Ishikawa (cell line): ENCODE measurements around the gene RXRA.

Source experiments
- CEBPB ChIP-seq: IDR thresholded peaks from 2 replicates; pipeline ENCODE4 v1.6.1; 2012
- CREB1 ChIP-seq: IDR thresholded peaks from 2 replicates; pipeline ENCODE4 v1.6.1; 2012; ENCODE audit warnings: low read depth
- EP300 ChIP-seq: IDR thresholded peaks from 2 replicates; pipeline ENCODE4 v1.6.1; 2012; ENCODE audit warnings: borderline replicate concordance
- FOXM1 ChIP-seq: IDR thresholded peaks from 2 replicates; pipeline ENCODE4 v1.6.1; 2012; ENCODE audit warnings: low read depth, borderline replicate concordance
- NFIC ChIP-seq: IDR thresholded peaks from 2 replicates; pipeline ENCODE4 v1.6.1; 2012
- RAD21 ChIP-seq: IDR thresholded peaks from 2 replicates; pipeline ENCODE4 v1.6.1; 2012; ENCODE audit warnings: low read depth
- TAF1 ChIP-seq: IDR thresholded peaks from 2 replicates; pipeline ENCODE4 v1.6.1; 2012; ENCODE audit warnings: low read depth, mild to moderate bottlenecking
- TCF12 ChIP-seq: IDR thresholded peaks from 2 replicates; pipeline ENCODE4 v1.6.1; 2012; ENCODE audit warnings: low read depth
- TEAD4 ChIP-seq: IDR thresholded peaks from 2 replicates; pipeline ENCODE4 v1.6.1; 2012
- YY1 ChIP-seq: IDR thresholded peaks from 2 replicates; pipeline ENCODE4 v1.6.1; 2012; ENCODE audit warnings: low read depth
- ZBTB7A ChIP-seq: IDR thresholded peaks from 2 replicates; pipeline ENCODE4 v1.6.1; 2012; ENCODE audit warnings: low read depth
- TF ChIP-seq, protein P1 (sequence below): IDR thresholded peaks from 2 replicates; pipeline ENCODE4 v1.6.1; 2012
- TF ChIP-seq, protein P2 (sequence below): IDR thresholded peaks from 2 replicates; pipeline ENCODE4 v1.6.1; 2012; ENCODE audit warnings: low read depth, mild to moderate bottlenecking
- TF ChIP-seq, protein P3 (sequence below): IDR thresholded peaks from 2 replicates; pipeline ENCODE4 v1.6.1; 2012

DNA sequence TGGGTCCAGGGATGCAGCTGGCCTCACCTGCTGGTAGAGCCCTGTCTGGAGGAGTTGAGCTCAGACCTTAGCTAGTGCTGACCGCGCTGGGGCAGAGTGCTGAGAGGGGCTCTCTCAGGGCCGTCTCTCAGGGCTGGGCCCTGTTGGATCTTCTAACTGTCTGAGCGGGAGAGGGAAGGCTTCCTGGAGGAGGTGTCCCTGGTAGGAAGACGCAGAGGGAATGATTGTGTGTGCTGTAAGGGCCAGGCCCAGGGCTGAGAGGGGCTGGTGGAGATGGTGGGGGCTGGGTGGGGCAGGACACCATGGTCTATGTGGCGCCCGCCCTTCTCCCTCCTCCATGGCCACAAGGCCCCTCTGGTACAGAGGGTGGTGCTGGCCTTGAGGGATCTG is 55.0 kb downstream of the RXRA start:
- TF ChIP-seq EP300 (no peak), TEAD4 (no peak), TAF1 (no peak), CEBPB (no peak), YY1 (no peak), CREB1 (no peak), NFIC (no peak), ZBTB7A (no peak), RAD21 (no peak), FOXM1 (no peak), TCF12 (no peak)
- TF ChIP-seq, protein P1, sequence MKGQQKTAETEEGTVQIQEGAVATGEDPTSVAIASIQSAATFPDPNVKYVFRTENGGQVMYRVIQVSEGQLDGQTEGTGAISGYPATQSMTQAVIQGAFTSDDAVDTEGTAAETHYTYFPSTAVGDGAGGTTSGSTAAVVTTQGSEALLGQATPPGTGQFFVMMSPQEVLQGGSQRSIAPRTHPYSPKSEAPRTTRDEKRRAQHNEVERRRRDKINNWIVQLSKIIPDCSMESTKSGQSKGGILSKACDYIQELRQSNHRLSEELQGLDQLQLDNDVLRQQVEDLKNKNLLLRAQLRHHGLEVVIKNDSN: no peak
- TF ChIP-seq, protein P2, sequence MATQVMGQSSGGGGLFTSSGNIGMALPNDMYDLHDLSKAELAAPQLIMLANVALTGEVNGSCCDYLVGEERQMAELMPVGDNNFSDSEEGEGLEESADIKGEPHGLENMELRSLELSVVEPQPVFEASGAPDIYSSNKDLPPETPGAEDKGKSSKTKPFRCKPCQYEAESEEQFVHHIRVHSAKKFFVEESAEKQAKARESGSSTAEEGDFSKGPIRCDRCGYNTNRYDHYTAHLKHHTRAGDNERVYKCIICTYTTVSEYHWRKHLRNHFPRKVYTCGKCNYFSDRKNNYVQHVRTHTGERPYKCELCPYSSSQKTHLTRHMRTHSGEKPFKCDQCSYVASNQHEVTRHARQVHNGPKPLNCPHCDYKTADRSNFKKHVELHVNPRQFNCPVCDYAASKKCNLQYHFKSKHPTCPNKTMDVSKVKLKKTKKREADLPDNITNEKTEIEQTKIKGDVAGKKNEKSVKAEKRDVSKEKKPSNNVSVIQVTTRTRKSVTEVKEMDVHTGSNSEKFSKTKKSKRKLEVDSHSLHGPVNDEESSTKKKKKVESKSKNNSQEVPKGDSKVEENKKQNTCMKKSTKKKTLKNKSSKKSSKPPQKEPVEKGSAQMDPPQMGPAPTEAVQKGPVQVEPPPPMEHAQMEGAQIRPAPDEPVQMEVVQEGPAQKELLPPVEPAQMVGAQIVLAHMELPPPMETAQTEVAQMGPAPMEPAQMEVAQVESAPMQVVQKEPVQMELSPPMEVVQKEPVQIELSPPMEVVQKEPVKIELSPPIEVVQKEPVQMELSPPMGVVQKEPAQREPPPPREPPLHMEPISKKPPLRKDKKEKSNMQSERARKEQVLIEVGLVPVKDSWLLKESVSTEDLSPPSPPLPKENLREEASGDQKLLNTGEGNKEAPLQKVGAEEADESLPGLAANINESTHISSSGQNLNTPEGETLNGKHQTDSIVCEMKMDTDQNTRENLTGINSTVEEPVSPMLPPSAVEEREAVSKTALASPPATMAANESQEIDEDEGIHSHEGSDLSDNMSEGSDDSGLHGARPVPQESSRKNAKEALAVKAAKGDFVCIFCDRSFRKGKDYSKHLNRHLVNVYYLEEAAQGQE: no peak
- TF ChIP-seq, protein P3, sequence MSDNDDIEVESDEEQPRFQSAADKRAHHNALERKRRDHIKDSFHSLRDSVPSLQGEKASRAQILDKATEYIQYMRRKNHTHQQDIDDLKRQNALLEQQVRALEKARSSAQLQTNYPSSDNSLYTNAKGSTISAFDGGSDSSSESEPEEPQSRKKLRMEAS: no peak
